Transverse colon (tissue), 4 donors: Measurements from ENCODE around the gene TEX50. TPM values are rescaled to one million over a fixed set of nuclear protein-coding genes. Genes with fewer than 3 reads are reported as not detected.
"Not testable (repeated sequence)": the region's sequence is repeated elsewhere in the genome, so short reads cannot be mapped to it uniquely, and the experiment has no call there.

Experiments used
- DNase-seq: peaks from one replicate; pipeline ENCODE4 v3.0.0-alpha.2; 2019
- H3K27ac ChIP-seq, 4 donors: fragments of 200-600 bp; sonication (generic); 2 replicates each; pipeline ENCODE4 v1.5.1; 2016 to 2018; ENCODE audit warnings: inconsistent platforms in 4 of 4
- H3K27me3 ChIP-seq: fragments of 200-600 bp; sonication (generic); 2 replicates; pipeline ENCODE4 v1.5.1; 2017; ENCODE audit warnings: inconsistent platforms
- H3K36me3 ChIP-seq, 4 donors: fragments of 200-600 bp; sonication (generic); 2 replicates each; pipeline ENCODE4 v1.5.1; 2017 to 2019; ENCODE audit warnings: inconsistent platforms in 4 of 4
- H3K4me1 ChIP-seq, 4 donors: fragments of 200-600 bp; sonication (generic); 2 replicates each; pipeline ENCODE4 v1.5.1; 2017 to 2020; ENCODE audit warnings: inconsistent platforms in 4 of 4
- H3K4me3 ChIP-seq, 4 donors: fragments of 200-600 bp; sonication (generic); 1 replicate in 1 of 4; 2 replicates in 3 of 4; pipeline versions ENCODE4 v1.5.1 to v1.6.1; 2017 to 2019; ENCODE audit warnings: inconsistent platforms in 4 of 4
- H3K9me3 ChIP-seq, 2 donors: fragments of 200-600 bp; sonication (generic); 2 replicates each; pipeline ENCODE4 v1.5.1; 2017 to 2019; ENCODE audit warnings: inconsistent platforms in 2 of 2
- CTCF ChIP-seq, 5 experiments: fragments of 200-600 bp in 3 of 5; fragments of 450-650 bp in 2 of 5; sonication (generic) in 3 of 5; IDR thresholded peaks; 1 replicate in 2 of 5; 2 replicates in 3 of 5; pipeline ENCODE4 v1.5.1; 2016 to 2017; ENCODE audit warnings: antibody characterized with exemption in 5 of 5, inconsistent platforms in 3 of 5, mild to moderate bottlenecking in 2 of 5, moderate library complexity in 1 of 5
- EP300 ChIP-seq: sonication (generic); formaldehyde crosslinking; IDR thresholded peaks from one replicate; pipeline ENCODE4 v1.6.1; 2017; ENCODE audit warnings: antibody characterized with exemption, low read depth
- POLR2A ChIP-seq: fragments of 450-650 bp; IDR thresholded peaks from one replicate; pipeline ENCODE4 v1.6.1; 2016; ENCODE audit warnings: antibody characterized with exemption, mild to moderate bottlenecking, moderate library complexity
- POLR2AphosphoS5 ChIP-seq, 3 donors: sonication (generic); formaldehyde crosslinking; IDR thresholded peaks; one replicate each; pipeline ENCODE4 v1.6.1; 2016; ENCODE audit warnings: antibody characterized with exemption in 3 of 3
- WGBS, 2 donors: methylation state at CpG; one replicate each; pipeline ENCODE4 v1.1.5; 2018; ENCODE audit warnings: low coverage in 1 of 2; 5-methylcytosine and 5-hydroxymethylcytosine counted together
- in situ Hi-C, 4 donors: fragments of 200-750 bp; cut with MboI; loops; one replicate each; pipeline versions ENCODE4 v1.15.0 to v1.15.1; 2017; ENCODE audit warnings: low sequenced_read_pairs in 3 of 4, low pct_ligation_motif_present in 1 of 4, low pct_unique_long_range_greater_than_20kb in 1 of 4
- intact Hi-C: fragments of 100-400 bp; cut with DNase I; formaldehyde crosslinking; loops from one replicate; pipeline ENCODE4 v1.15.1; 2023; ENCODE audit warnings: low total_unique reads
- total RNA-seq, 4 donors: library from RNA; depleted of rRNA; stranded (reverse); fragments of >200 nt; gene quantifications; one replicate each; pipeline ENCODE4 v1.1.0, GENCODE V29; 2016

TEX50 gene
- total RNA-seq = not detected

GRCh38 chr1:173635116-173635515 lies at the start of gene TEX50:
TSS of gene TEX50 (plus strand) at chr1:173635338. CDS start at chr1:173635522, 184 bp downstream.
- no peak for DNase-seq
- intact Hi-C loops = no loop called here
- 86 to 87% methylated on average over 1 of the region's 1 CpG for WGBS, 2 donors

GRCh38 chr1:173590557-173590956 lies 44.6 kb upstream of the TEX50 start:
- in situ Hi-C loops = no loop called here
- 46 to 53% methylated on average over 1 of the region's 1 CpG for WGBS, 2 donors
- Histone ChIP-seq H3K9me3 (no peaks in the 10 kb centered on the region), H3K36me3 (no peaks in the 10 kb centered on the region), H3K27me3 (no peaks in the 10 kb centered on the region), H3K4me3 (no peak overlapping the region), H3K27ac (no peak overlapping the region), H3K4me1 (no peaks in the 10 kb centered on the region)
- no peak for DNase-seq
- TF ChIP-seq EP300 = no peak
- no peak for TF ChIP-seq CTCF (IDR thresholded peaks at IDR 0.05)
- no peak for TF ChIP-seq POLR2AphosphoS5 (IDR thresholded peaks at IDR 0.05)
- TF ChIP-seq POLR2A = no peak
- intact Hi-C loops = no loop called here

More at GRCh38 chr1:173635116-173635515, at the start of gene TEX50:
- H3K4me3 ChIP-seq = no peak within 1 kb of the TSS
- no peaks in the 10 kb centered on the region for H3K27me3 ChIP-seq
- H3K4me1 ChIP-seq = no peaks in the 10 kb centered on the region
- H3K36me3 ChIP-seq = no peaks in the 10 kb centered on the region
- H3K27ac ChIP-seq = no peak within 1 kb of the TSS
- in situ Hi-C loops = no loop called here
- no peak for TF ChIP-seq POLR2A
- TF ChIP-seq CTCF (IDR thresholded peaks at IDR 0.05) = no peak
- no peak for TF ChIP-seq POLR2AphosphoS5 (IDR thresholded peaks at IDR 0.05)
- no peak for TF ChIP-seq EP300
- H3K9me3 ChIP-seq = no peaks in the 10 kb centered on the region

GRCh38 chr1:173591138-173591537 lies 44.0 kb upstream of the TEX50 start:
- H3K27me3 ChIP-seq, H3K9me3 ChIP-seq, H3K4me3 ChIP-seq, H3K4me1 ChIP-seq, H3K36me3 ChIP-seq, H3K27ac ChIP-seq, in situ Hi-C loops, DNase-seq, intact Hi-C loops: not testable (repeated sequence)
- 67 to 79% methylated on average over 4 to 5 of the region's 5 CpGs for WGBS, 2 donors

- TF ChIP-seq EP300 = no peak
- no peak for TF ChIP-seq POLR2A
- TF ChIP-seq POLR2AphosphoS5 (IDR thresholded peaks at IDR 0.05) = no peak
- TF ChIP-seq CTCF (IDR thresholded peaks at IDR 0.05) = no peak
- H3K4me1 ChIP-seq = no peaks in the 10 kb centered on the region
- H3K36me3 ChIP-seq = no peaks in the 10 kb centered on the region
- no peaks in the 10 kb centered on the region for H3K27me3 ChIP-seq
- H3K9me3 ChIP-seq = no peaks in the 10 kb centered on the region
- H3K4me3 ChIP-seq = no peak overlapping the region
- WGBS, 2 donors = 84 to 93% methylated on average over 3 of the region's 3 CpGs
- intact Hi-C loops = no loop called here
- in situ Hi-C loops = no loop called here
- DNase-seq = no peak
- no peak overlapping the region for H3K27ac ChIP-seq
These were observed 38.9 kb upstream of the TEX50 start for GRCh38 chr1:173596097-173596825.

GRCh38 chr1:173601588-173601987 lies 33.5 kb upstream of the TEX50 start:
- intact Hi-C loops (no loop called here), in situ Hi-C loops (no loop called here)
- Histone ChIP-seq H3K27ac (no peak overlapping the region), H3K27me3 (no peaks in the 10 kb centered on the region), H3K36me3 (no peaks in the 10 kb centered on the region), H3K4me1 (no peaks in the 10 kb centered on the region), H3K4me3 (no peak overlapping the region), H3K9me3 (no peaks in the 10 kb centered on the region)
- DNase-seq = no peak
- WGBS, 2 donors = 63 to 72% methylated on average over 2 of the region's 2 CpGs
- TF ChIP-seq CTCF (IDR thresholded peaks at IDR 0.05) (no peak), POLR2A (no peak), POLR2AphosphoS5 (IDR thresholded peaks at IDR 0.05) (no peak), EP300 (no peak)
